HepG2 (cell line): Measurements from ENCODE around the gene APBB2.

Experiments
- CEBPB ChIP-seq: IDR thresholded peaks from 2 replicates; pipeline ENCODE4 v1.6.1; 2011; ENCODE audit warnings: low read depth, low read length, improper control_type of control experiment, borderline replicate concordance
- CENPBD1 ChIP-seq: sonication (generic); formaldehyde crosslinking; IDR thresholded peaks from 2 replicates; pipeline ENCODE4 v1.8.0; 2022; ENCODE audit warnings: missing genetic modification reagents, low read depth, mild to moderate bottlenecking, borderline replicate concordance
- CTCF ChIP-seq: sonication (generic); formaldehyde crosslinking; IDR thresholded peaks from 2 replicates; pipeline ENCODE4 v1.5.0; 2020; ENCODE audit warnings: mild to moderate bottlenecking, missing genetic modification reagents, moderate library complexity
- GPBP1L1 ChIP-seq: sonication (generic); formaldehyde crosslinking; IDR thresholded peaks from 2 replicates; pipeline ENCODE4 v1.5.0; 2020; ENCODE audit warnings: mild to moderate bottlenecking, missing genetic modification reagents
- MXD4 ChIP-seq: IDR thresholded peaks from 2 replicates; pipeline ENCODE4 v1.6.1; 2016; ENCODE audit warnings: mild to moderate bottlenecking, missing biosample characterization, missing genetic modification reagents
- PRDM15 ChIP-seq: sonication (generic); formaldehyde crosslinking; IDR thresholded peaks from 2 replicates; pipeline ENCODE4 v1.4.0; 2020; ENCODE audit warnings: missing genetic modification reagents
- SOX13 ChIP-seq, 3 experiments: fragments of 450-650 bp in 1 of 3; sonication (generic) in 1 of 3; formaldehyde crosslinking in 1 of 3; IDR thresholded peaks in 2 of 3; conservative IDR thresholded peaks in 1 of 3; 2 replicates each; pipeline versions ENCODE4 v1.5.0 to v1.6.1; 2016 to 2020; ENCODE audit warnings: antibody characterized with exemption in 1 of 3, mild to moderate bottlenecking in 1 of 3, missing compliant biosample characterization in 1 of 3, missing genetic modification reagents in 1 of 3, moderate library complexity in 1 of 3
- TCF7L2 ChIP-seq: IDR thresholded peaks from 2 replicates; pipeline ENCODE4 v1.6.1; 2011; ENCODE audit warnings: mild to moderate bottlenecking, low read depth, low read length, moderate library complexity
- ZBTB8A ChIP-seq: sonication (generic); formaldehyde crosslinking; IDR thresholded peaks from 2 replicates; pipeline ENCODE4 v1.4.0; 2020; ENCODE audit warnings: mild to moderate bottlenecking, low read depth, missing genetic modification reagents, borderline replicate concordance
- ZC3H4 ChIP-seq: sonication (generic); formaldehyde crosslinking; IDR thresholded peaks from 2 replicates; pipeline ENCODE4 v1.4.0; 2020; ENCODE audit warnings: missing genetic modification reagents, borderline replicate concordance
- ZNF549 ChIP-seq: sonication (generic); formaldehyde crosslinking; IDR thresholded peaks from 2 replicates; pipeline ENCODE4 v1.5.0; 2020; ENCODE audit warnings: missing genetic modification reagents
- ZNF772 ChIP-seq: sonication (generic); formaldehyde crosslinking; IDR thresholded peaks from 2 replicates; pipeline ENCODE4 v1.5.0; 2020; ENCODE audit warnings: mild to moderate bottlenecking, missing genetic modification reagents
- ZNF792 ChIP-seq: IDR thresholded peaks from 2 replicates; pipeline ENCODE4 v1.6.1; 2016
- ZZZ3 ChIP-seq: sonication (generic); formaldehyde crosslinking; IDR thresholded peaks from 2 replicates; pipeline ENCODE4 v1.4.0; 2020; ENCODE audit warnings: missing genetic modification reagents, mild to moderate bottlenecking, borderline replicate concordance

- TF ChIP-seq SOX13 (IDR thresholded peaks at IDR 0.05): no peak
- TF ChIP-seq SOX13 (CRISPR knock-in tag; conservative IDR thresholded peaks at IDR 0.05 in 1 of 2, IDR thresholded peaks at IDR 0.05 in 1 of 2): no peak
- TF ChIP-seq TCF7L2: no peak
- no peak for TF ChIP-seq GPBP1L1
- no peak for TF ChIP-seq CTCF (CRISPR knock-in tag)
- TF ChIP-seq ZC3H4 (CRISPR knock-in tag): no peak
- TF ChIP-seq MXD4 (CRISPR knock-in tag): no peak
- TF ChIP-seq ZBTB8A: no peak
- TF ChIP-seq CENPBD1 (CRISPR knock-in tag): no peak
- no peak for TF ChIP-seq ZNF549 (CRISPR knock-in tag)
- TF ChIP-seq ZZZ3 (CRISPR knock-in tag): no peak
- TF ChIP-seq ZNF772 (CRISPR knock-in tag): no peak
- no peak for TF ChIP-seq CEBPB
- no peak for TF ChIP-seq ZNF792 (CRISPR knock-in tag)
- TF ChIP-seq PRDM15 (CRISPR knock-in tag): no peak
Measured at GRCh38 chr4:40962551-40963180, 251.7 kb downstream of the APBB2 start.
